Gastrocnemius medialis (tissue), 4 donors: Measurements from ENCODE around the gene PIP5K1C. TPM values are rescaled to one million over a fixed set of nuclear protein-coding genes. Genes with fewer than 3 reads are reported as not detected.

Source experiments
- ATAC-seq, 2 donors: fragments of 150-250 bp; one replicate each; pipeline ENCODE4 v1.9.1; 2016
- DNase-seq, 2 donors: peaks; one replicate each; pipeline ENCODE4 v3.0.0-alpha.2; 2019
- H3K27ac ChIP-seq, 4 donors: fragments of 200-600 bp; sonication (generic); 1 replicate in 1 of 4; 2 replicates in 3 of 4; pipeline ENCODE4 v1.5.1; 2016 to 2018; ENCODE audit warnings: mild to moderate bottlenecking in 2 of 4, moderate library complexity in 1 of 4
- H3K27me3 ChIP-seq, 3 donors: fragments of 200-600 bp; sonication (generic) in 2 of 3; 1 replicate in 1 of 3; 2 replicates in 2 of 3; pipeline versions ENCODE4 v1.5.1 to v1.6.0; 2016 to 2019; ENCODE audit warnings: mild to moderate bottlenecking in 1 of 3, moderate library complexity in 1 of 3
- H3K36me3 ChIP-seq, 2 donors: fragments of 200-600 bp; sonication (generic) in 1 of 2; one replicate each; pipeline ENCODE4 v1.5.1; 2017 to 2018
- H3K4me1 ChIP-seq, 2 donors: fragments of 200-600 bp; sonication (generic) in 1 of 2; one replicate each; pipeline ENCODE4 v1.5.1; 2016 to 2017; ENCODE audit warnings: mild to moderate bottlenecking in 2 of 2
- H3K4me3 ChIP-seq, 4 donors: fragments of 200-600 bp; sonication (generic) in 3 of 4; 1 replicate in 1 of 4; 2 replicates in 3 of 4; pipeline ENCODE4 v1.5.1; 2016 to 2019; ENCODE audit warnings: mild to moderate bottlenecking in 2 of 4
- H3K9me3 ChIP-seq, 3 donors: fragments of 200-600 bp; sonication (generic) in 2 of 3; 1 replicate in 1 of 3; 2 replicates in 2 of 3; pipeline ENCODE4 v1.5.1; 2016 to 2019
- POLR2A ChIP-seq, 2 donors: fragments of 450-650 bp; IDR thresholded peaks; one replicate each; pipeline ENCODE4 v1.6.1; 2017; ENCODE audit warnings: antibody characterized with exemption in 2 of 2, mild to moderate bottlenecking in 2 of 2, moderate library complexity in 2 of 2
- in situ Hi-C, 4 donors: fragments of 200-750 bp; cut with MboI; loops; one replicate each; pipeline versions ENCODE4 v1.15.0 to v1.8.0; 2017; ENCODE audit warnings: low sequenced_read_pairs in 4 of 4
- intact Hi-C: fragments of 100-400 bp; cut with DNase I; formaldehyde crosslinking; loops from one replicate; pipeline ENCODE4 v1.15.1; 2023; ENCODE audit warnings: low total_unique reads
- total RNA-seq, 4 donors: library from RNA; depleted of rRNA; stranded (reverse); fragments of >200 nt; gene quantifications; one replicate each; pipeline versions ENCODE4 v1.1.0 to v1.2.3, GENCODE V29; 2016
- TF ChIP-seq, protein P1 (sequence below), 5 experiments: fragments of 450-650 bp in 3 of 5; fragments of 200-600 bp in 2 of 5; sonication (generic) in 2 of 5; IDR thresholded peaks in 4 of 5; conservative IDR thresholded peaks in 1 of 5; 1 replicate in 4 of 5; 2 replicates in 1 of 5; pipeline ENCODE4 v1.5.1; 2016 to 2019; ENCODE audit warnings: antibody characterized with exemption in 5 of 5, mild to moderate bottlenecking in 3 of 5, moderate library complexity in 3 of 5

The PIP5K1C gene
- total RNA-seq, 4 donors from 2014 or later = 8.2 to 18.0 (median 17.3) TPM

DNA sequence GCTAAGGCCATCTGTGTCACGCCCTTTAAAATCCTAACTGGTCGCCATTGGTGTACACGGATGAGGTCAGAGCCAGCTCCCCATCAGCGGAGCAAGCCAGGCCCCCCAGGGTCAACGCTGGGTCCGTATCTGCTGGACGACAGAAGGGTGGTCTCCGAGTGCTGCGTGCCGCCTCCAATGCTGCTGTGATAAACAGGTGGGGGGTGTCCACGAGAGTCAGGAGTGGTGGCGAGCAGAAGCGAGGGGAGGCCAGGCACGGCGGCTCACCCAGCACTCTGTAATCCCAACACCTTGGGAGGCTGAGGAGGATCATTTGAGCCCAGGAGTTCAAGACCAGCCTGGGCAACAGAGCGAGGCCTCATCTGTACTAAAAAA lies 42.9 kb downstream of the PIP5K1C start:
- Histone ChIP-seq H3K36me3 (peaks cover 0 to 43% of the 10 kb centered on the region in 2 donors), H3K9me3 (no peaks in the 10 kb centered on the region), H3K27me3 (no peaks in the 10 kb centered on the region), H3K4me3 (no peak overlapping the region), H3K4me1 (peaks cover 0 to 6% of the 10 kb centered on the region in 2 donors), H3K27ac (no peak overlapping the region)
- intact Hi-C loops (no loop called here), in situ Hi-C loops (no loop called here)
- TF ChIP-seq, protein P1, sequence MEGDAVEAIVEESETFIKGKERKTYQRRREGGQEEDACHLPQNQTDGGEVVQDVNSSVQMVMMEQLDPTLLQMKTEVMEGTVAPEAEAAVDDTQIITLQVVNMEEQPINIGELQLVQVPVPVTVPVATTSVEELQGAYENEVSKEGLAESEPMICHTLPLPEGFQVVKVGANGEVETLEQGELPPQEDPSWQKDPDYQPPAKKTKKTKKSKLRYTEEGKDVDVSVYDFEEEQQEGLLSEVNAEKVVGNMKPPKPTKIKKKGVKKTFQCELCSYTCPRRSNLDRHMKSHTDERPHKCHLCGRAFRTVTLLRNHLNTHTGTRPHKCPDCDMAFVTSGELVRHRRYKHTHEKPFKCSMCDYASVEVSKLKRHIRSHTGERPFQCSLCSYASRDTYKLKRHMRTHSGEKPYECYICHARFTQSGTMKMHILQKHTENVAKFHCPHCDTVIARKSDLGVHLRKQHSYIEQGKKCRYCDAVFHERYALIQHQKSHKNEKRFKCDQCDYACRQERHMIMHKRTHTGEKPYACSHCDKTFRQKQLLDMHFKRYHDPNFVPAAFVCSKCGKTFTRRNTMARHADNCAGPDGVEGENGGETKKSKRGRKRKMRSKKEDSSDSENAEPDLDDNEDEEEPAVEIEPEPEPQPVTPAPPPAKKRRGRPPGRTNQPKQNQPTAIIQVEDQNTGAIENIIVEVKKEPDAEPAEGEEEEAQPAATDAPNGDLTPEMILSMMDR (IDR thresholded peaks at IDR 0.05 in 4 of 5, conservative IDR thresholded peaks at IDR 0.05 in 1 of 5) = no peak
- no peak for TF ChIP-seq POLR2A (IDR thresholded peaks at IDR 0.05)
- ATAC-seq (no peak), DNase-seq (no peak)

DNA sequence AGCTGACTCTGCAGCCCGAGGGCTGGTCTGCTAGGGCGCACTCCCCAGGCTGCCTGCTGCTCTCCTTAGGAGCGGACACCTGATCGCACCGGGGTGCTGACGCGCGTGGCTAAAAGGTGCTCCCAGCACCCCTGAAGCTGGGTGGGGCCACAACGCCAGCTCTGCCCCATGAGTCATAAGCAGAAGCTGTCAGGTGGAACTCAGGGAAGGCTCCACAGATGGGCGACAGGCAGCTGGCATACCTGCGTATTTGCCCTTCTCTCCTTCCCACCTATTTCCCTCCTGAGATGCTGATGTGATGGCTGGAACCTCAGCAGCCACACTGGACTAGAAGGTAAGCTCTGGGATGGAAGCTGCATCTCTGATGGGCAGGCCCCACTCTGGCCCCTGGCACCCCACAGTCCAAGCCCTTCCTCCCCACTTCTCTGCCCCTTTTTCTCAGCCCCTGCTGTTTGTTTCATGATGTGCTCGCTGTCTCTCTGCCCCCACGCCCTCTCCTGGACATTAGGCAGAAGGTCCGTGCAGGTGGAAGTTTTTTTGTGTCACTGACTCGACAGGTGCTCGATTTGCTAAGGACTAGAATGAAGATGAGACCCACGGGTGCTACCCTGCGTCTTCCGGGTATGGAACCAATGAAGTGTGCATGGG lies 43.4 kb downstream of the PIP5K1C start:
- Histone ChIP-seq H3K27me3 (no peaks in the 10 kb centered on the region), H3K36me3 (peaks cover 0 to 48% of the 10 kb centered on the region in 2 donors), H3K9me3 (no peaks in the 10 kb centered on the region), H3K4me3 (no peak overlapping the region), H3K27ac (no peak overlapping the region), H3K4me1 (peaks cover 0 to 6% of the 10 kb centered on the region in 2 donors)
- ATAC-seq = no peak
- intact Hi-C loops = no loop called here
- no peak for DNase-seq
- in situ Hi-C loops = no loop called here
- TF ChIP-seq POLR2A (IDR thresholded peaks at IDR 0.05) = no peak
- TF ChIP-seq, protein P1 (IDR thresholded peaks at IDR 0.05 in 4 of 5, conservative IDR thresholded peaks at IDR 0.05 in 1 of 5) = no peak

DNA sequence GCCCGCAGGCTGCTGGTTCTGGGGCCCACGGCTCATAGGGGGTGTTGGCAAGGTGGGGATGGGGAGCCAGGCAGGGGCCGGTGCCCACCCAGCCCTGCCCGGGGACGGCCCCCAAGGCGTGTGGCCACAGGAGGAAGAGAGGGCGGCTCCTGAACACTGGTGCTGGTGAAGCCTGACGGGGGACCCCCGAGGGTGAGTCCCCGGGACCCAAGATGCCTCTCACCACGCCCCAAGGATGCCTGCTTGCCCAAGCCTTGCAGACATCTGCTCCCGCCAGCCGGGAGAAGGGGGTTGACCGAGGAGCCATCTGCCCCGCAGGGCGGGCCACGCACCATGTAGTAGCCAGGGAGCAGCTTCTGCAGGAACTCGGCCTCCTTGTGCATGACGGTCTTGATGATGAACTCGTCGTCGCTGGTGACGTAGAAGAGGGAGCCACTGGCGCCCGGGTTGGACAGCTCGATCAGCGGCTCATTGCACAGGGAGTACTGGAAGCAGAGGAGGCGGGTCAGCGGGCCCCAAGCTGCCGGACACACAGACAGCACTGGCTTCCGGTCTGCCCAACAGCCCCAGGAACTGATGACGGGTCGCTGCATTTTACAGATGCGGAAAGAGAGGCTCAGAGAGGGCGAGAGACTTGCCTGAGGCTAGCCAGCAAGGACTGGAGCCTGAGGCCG lies 44.1 kb downstream of the PIP5K1C start:
- no peak for TF ChIP-seq POLR2A (IDR thresholded peaks at IDR 0.05)
- TF ChIP-seq, protein P1 (IDR thresholded peaks at IDR 0.05 in 4 of 5, conservative IDR thresholded peaks at IDR 0.05 in 1 of 5) = no peak
- intact Hi-C loops = no loop called here

DNA sequence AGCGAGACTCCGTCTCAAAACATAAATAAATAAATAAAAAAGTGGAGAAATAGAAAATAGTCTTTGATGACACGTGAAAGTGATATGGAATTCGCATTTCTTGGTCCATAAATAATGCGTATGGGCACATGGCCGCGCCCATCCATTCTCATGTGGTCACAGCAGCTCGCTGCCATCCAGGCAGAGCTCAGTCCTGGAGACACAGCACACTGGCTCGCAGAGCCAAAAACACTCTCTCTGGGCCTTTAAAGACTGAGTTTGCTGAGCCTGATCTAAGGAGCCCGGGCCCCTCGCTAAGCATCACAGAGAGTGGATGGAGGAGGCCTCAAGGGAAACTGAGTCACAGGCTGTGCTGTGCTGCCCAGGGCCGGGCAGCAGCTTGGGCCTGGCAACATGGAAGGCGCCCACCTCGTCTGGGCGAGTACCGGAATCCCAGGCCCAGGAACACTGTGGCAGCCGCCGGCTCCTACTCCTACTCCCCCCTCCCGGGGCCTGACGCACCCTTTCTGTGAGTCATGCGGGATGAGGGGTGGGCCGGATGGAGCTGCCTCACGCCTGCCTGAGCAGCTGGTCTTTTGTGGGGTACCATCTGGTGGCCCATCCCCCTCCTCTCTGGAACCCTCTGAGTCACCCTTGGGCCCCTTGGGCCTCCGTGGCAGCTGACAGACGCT lies 44.7 kb downstream of the PIP5K1C start:
- DNase-seq (no peak), ATAC-seq (no peak)
- in situ Hi-C loops (no loop called here), intact Hi-C loops (no loop called here)
- Histone ChIP-seq H3K36me3 (peaks cover 0 to 58% of the 10 kb centered on the region in 2 donors), H3K4me1 (peaks cover under 1 to 1% of the 10 kb centered on the region in 2 donors), H3K27ac (no peak overlapping the region), H3K4me3 (no peak overlapping the region), H3K9me3 (no peaks in the 10 kb centered on the region), H3K27me3 (no peaks in the 10 kb centered on the region)
- TF ChIP-seq, protein P1 (IDR thresholded peaks at IDR 0.05 in 4 of 5, conservative IDR thresholded peaks at IDR 0.05 in 1 of 5) = no peak
- TF ChIP-seq POLR2A (IDR thresholded peaks at IDR 0.05) = no peak

More for the DNA sequence above, 44.1 kb downstream of the PIP5K1C start:
- Histone ChIP-seq H3K4me3 (no peak overlapping the region), H3K9me3 (no peaks in the 10 kb centered on the region), H3K36me3 (peaks cover 0 to 55% of the 10 kb centered on the region in 2 donors), H3K4me1 (peaks cover 0 to 5% of the 10 kb centered on the region in 2 donors), H3K27me3 (no peaks in the 10 kb centered on the region), H3K27ac (no peak overlapping the region)
- DNase-seq = no peak
- in situ Hi-C loops = no loop called here
- ATAC-seq = no peak
